Mononuclear cell (primary cell): ENCODE results near the gene CALHM3. TPM values are rescaled to one million over a fixed set of nuclear protein-coding genes. Genes with fewer than 3 reads are reported as not detected.
"Not testable (repeated sequence)": the region's sequence is repeated elsewhere in the genome, so short reads cannot be mapped to it uniquely, and the experiment has no call there.

Experiments
- H3K27me3 ChIP-seq: 2 replicates; pipeline ENCODE4 v1.6.0; 2011; ENCODE audit warnings: low read length, control low read depth; ENCODE audit not compliant: insufficient read depth
- H3K4me1 ChIP-seq: 2 replicates; pipeline ENCODE4 v1.5.1; 2011; ENCODE audit warnings: mild to moderate bottlenecking, low read length, control low read depth; ENCODE audit not compliant: insufficient read depth
- H3K4me3 ChIP-seq: 2 replicates; pipeline ENCODE4 v1.5.1; 2011; ENCODE audit warnings: mild to moderate bottlenecking, low read length, moderate library complexity
- H3K9me3 ChIP-seq: 2 replicates; pipeline ENCODE4 v1.5.1; 2011; ENCODE audit warnings: low read depth, mild to moderate bottlenecking, control low read depth, low read length
- total RNA-seq: library from RNA; depleted of rRNA; stranded (reverse); fragments of >200 nt; gene quantifications from one replicate; pipeline ENCODE4 v1.2.3, GENCODE V29; 2012

Gene CALHM3
- total RNA-seq, 1 donor, result not detected

- Histone ChIP-seq H3K9me3 (no peaks in the 10 kb centered on the region), H3K4me1 (peaks cover 17% of the 10 kb centered on the region), H3K27me3 (peaks cover 40% of the 10 kb centered on the region), H3K4me3 (no peak overlapping the region)
Observed at GRCh38 chr10:103492655-103493261, 13.7 kb upstream of the CALHM3 start.

DNA sequence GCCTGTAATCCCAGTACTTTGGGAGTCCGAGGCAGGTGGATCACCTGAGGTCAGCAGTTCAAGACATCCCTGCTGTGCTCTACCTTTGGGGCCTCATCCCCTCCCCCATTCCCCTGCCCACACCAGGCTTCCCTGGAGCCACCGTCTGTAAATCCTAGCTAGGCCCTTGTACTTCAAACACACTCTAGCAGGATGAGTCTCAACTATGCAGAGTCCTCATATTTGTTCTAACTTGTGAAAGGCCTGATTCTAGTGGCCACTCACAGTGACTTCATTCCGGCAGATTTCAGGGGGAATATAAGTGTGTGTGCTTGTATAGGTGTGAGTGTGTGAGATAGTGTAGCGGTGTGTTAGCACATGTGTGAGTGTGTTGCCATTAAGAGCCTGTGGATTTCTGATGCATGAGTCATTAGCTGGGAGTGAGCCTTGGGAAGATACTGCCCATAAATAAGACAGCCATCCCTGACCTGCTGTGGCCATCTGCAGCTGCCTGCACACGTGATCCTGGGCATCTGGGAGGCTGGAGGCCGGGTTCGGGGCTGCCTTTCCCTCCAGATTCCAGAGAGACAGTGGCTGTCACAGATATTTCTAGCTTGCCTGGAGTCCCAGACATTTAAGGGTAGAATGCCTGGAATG lies 12.8 kb upstream of the CALHM3 start:
- Histone ChIP-seq H3K9me3 (no peaks in the 10 kb centered on the region), H3K27me3 (peaks cover 40% of the 10 kb centered on the region), H3K4me1 (peaks cover 17% of the 10 kb centered on the region), H3K4me3 (no peak overlapping the region)

GRCh38 chr10:103490986-103491314 lies 11.9 kb upstream of the CALHM3 start:
- Histone ChIP-seq H3K27me3 (peaks cover 31% of the 10 kb centered on the region), H3K4me3 (no peak overlapping the region), H3K4me1 (peaks cover 17% of the 10 kb centered on the region), H3K9me3 (no peaks in the 10 kb centered on the region)

- Histone ChIP-seq H3K4me3 (no peak overlapping the region), H3K27me3 (peaks cover 3% of the 10 kb centered on the region), H3K9me3 (no peaks in the 10 kb centered on the region), H3K4me1 (peaks cover 5% of the 10 kb centered on the region)
Observed at GRCh38 chr10:103487410-103487708, 8.3 kb upstream of the CALHM3 start.

- not testable (repeated sequence) for H3K9me3 ChIP-seq, H3K4me3 ChIP-seq, H3K27me3 ChIP-seq, H3K4me1 ChIP-seq
Observed at GRCh38 chr10:103486635-103487409, 7.8 kb upstream of the CALHM3 start.

DNA sequence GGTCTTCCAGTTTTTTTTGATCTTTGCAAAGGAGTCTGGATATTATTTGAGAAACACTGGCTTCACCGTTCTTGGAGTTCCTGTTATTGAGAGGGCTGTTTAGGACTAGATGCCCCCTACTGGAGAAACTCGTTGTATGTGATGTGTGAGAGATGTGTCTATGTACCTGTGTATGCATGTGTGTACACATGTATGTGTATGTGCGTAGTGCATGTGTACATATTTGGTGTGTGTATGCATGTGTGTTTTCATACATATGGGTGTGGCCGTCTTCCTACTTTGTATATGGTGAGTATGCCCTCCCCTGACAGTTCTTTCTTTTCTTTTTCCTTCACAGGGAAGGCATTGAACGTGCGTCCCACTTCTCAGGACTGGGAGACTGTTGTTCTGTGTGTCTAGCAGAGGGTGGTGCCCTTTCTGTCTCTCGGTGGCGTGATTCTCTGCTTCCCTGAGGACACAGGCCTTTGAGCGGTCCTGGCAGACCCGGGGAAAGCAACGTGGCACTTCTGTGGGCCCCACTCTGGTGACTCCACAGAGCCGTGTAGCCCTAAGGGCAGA lies 3.0 kb upstream of the CALHM3 start:
- H3K4me3 ChIP-seq, result no peak overlapping the region
- peaks cover 6% of the 10 kb centered on the region for H3K4me1 ChIP-seq
- H3K27me3 ChIP-seq, result no peaks in the 10 kb centered on the region
- no peaks in the 10 kb centered on the region for H3K9me3 ChIP-seq

GRCh38 chr10:103480521-103480920 lies 1.5 kb upstream of the CALHM3 start:
- no peak overlapping the region for H3K4me3 ChIP-seq
- H3K4me1 ChIP-seq, result peaks cover 6% of the 10 kb centered on the region
- H3K27me3 ChIP-seq, result no peaks in the 10 kb centered on the region
- H3K9me3 ChIP-seq, result no peaks in the 10 kb centered on the region

GRCh38 chr10:103478671-103479070 lies 369 bp downstream of the CALHM3 start:
- no peaks in the 10 kb centered on the region for H3K9me3 ChIP-seq
- H3K4me3 ChIP-seq, result no peak overlapping the region
- peaks cover 6% of the 10 kb centered on the region for H3K4me1 ChIP-seq
- H3K27me3 ChIP-seq, result no peaks in the 10 kb centered on the region

- no peaks in the 10 kb centered on the region for H3K9me3 ChIP-seq
- no peaks in the 10 kb centered on the region for H3K27me3 ChIP-seq
- no peak overlapping the region for H3K4me3 ChIP-seq
- H3K4me1 ChIP-seq, result peaks cover 27% of the 10 kb centered on the region
Observed at GRCh38 chr10:103476046-103476768, 2.8 kb downstream of the CALHM3 start.

DNA sequence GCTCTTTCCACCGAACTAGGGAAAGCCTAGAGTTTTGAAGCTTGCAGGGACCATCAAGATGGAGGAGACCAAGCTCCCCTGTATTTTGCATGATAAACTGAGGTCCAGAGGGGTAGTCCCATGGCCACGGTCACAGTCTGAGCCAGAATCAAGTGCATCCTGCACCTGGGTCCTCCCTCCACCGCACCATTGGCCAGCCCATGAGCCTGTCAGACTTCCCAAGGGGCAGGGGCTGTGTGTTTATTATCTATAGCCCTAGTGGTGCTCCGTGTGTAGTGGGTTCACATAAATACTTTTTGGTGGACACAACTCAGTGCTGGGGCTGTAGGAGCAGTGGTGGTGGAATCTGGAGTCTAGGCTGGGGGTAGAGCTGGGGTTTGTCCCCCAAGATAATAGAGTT lies 3.6 kb downstream of the CALHM3 start:
- Histone ChIP-seq H3K4me3 (no peak overlapping the region), H3K9me3 (no peaks in the 10 kb centered on the region), H3K4me1 (peaks cover 34% of the 10 kb centered on the region), H3K27me3 (no peaks in the 10 kb centered on the region)

DNA sequence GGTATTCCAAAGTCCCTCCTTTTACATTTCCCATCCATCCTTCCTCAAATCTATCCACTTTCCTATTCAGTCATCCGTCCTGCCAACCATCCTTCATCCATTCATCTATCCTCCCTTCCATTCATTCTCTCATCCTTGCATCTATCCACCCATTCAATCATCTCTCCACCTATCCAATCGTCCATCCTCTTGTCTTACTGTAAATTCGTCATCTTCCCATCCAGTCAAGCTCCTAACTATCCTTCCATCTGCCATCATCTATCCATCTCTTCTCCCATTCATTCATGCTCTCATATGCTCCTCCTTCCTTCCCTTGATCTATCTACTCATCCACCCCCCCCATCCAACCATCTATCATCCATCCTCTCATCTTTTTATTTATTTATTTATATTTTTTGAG lies 5.0 kb downstream of the CALHM3 start:
- Histone ChIP-seq H3K9me3 (no peaks in the 10 kb centered on the region), H3K4me3 (no peak overlapping the region), H3K4me1 (peaks cover 43% of the 10 kb centered on the region), H3K27me3 (no peaks in the 10 kb centered on the region)

GRCh38 chr10:103473261-103473671 lies 5.8 kb downstream of the CALHM3 start:
- Histone ChIP-seq H3K27me3 (no peaks in the 10 kb centered on the region), H3K4me3 (no peak overlapping the region), H3K9me3 (no peaks in the 10 kb centered on the region), H3K4me1 (peaks cover 50% of the 10 kb centered on the region)

DNA sequence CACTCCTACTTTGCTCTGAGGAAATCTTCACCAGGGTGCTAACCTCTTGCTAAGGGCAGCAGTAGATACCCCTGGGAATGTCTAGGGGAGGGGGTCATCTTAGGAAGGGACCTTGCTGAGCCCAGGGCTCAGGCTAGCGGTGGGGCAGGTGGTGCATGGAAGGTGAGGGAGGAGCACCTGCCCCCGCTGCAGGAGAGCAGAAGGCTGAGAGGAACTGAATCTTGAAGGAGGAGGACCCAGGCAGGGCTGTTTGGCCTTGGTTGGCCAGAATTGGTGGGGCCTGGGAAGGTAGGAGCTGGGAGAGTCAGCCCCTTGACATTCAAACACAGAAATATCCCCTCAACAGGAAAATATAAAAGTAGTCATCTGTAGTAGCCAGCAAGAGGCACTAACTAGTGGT lies 7.0 kb downstream of the CALHM3 start:
- H3K9me3 ChIP-seq, result no peaks in the 10 kb centered on the region
- no peaks in the 10 kb centered on the region for H3K27me3 ChIP-seq
- no peak overlapping the region for H3K4me3 ChIP-seq
- H3K4me1 ChIP-seq, result peaks cover 50% of the 10 kb centered on the region

GRCh38 chr10:103470761-103471653 lies 8.0 kb downstream of the CALHM3 start:
- H3K4me3 ChIP-seq, result no peak overlapping the region
- no peaks in the 10 kb centered on the region for H3K27me3 ChIP-seq
- no peaks in the 10 kb centered on the region for H3K9me3 ChIP-seq
- peaks cover 59% of the 10 kb centered on the region for H3K4me1 ChIP-seq
